Activated CD4-positive, alpha-beta T cell treated with anti-CD3 and anti-CD28 coated beads for 1 hour (primary cell): ENCODE data around the gene NSDHL.

Experiments
- DNase-seq: peaks from one replicate; pipeline ENCODE4 v3.0.0-alpha.2; 2020

NSDHL gene

GRCh38 chrX:152917656-152918579 is 87.1 kb downstream of the NSDHL start:
- DNase-seq, result no peak

GRCh38 chrX:152918707-152919106 is 87.8 kb downstream of the NSDHL start:
- DNase-seq, result no peak
